G401 (cell line): ENCODE measurements around the gene SRL. TPM values are rescaled to one million over a fixed set of nuclear protein-coding genes. Genes with fewer than 3 reads are reported as not detected.

Experiments
- DNase-seq: peaks from one replicate; pipeline ENCODE4 v3.0.0-alpha.2; 2015; ENCODE audit warnings: low spot score
- in situ Hi-C: cut with HindIII; loops from 2 replicates; pipeline ENCODE4 v1.10.0; 2016; ENCODE audit warnings: low sequenced_read_pairs, mixed read lengths
- total RNA-seq: library from RNA; depleted of rRNA; stranded (reverse); fragments of >200 nt; shearing (Covaris generic); gene quantifications from 2 replicates; pipeline ENCODE4 v1.2.3, GENCODE V29; 2014

The SRL gene
- total RNA-seq, 1 experiment from 2014 or later, result 0.07 TPM

DNA sequence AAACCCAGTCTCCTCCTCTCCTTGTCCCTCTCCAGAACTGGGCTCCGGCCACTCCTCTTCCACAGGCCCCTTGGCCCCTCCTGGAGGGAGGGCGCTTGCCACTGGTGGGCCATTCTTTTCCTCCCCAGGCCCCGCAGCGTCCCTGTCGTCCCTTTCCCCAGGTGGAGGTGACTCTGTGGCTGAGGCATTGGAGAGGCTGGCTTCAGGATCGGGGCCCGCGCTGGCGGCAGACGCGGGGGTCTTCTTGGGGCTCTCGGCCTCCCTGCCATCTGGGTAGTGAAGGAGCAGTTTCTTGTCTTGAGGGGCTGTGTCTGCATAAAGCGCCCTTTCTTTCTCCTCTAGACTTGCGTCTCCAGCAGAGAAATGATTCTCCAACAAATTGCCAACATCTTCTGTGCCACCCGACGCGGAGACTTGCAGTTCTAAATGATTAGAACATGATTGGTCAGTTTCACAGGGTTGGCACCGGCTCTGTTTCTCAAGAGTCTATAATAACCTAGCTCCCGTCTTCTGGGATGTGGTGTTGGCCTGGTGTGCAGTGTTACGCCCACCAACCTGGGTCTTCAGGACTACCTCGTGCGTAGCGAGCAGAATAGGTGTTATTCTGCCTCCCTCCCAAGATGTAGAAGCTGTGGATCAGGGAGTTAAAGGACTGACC lies 34.1 kb downstream of the SRL start:
- no peak for DNase-seq

DNA sequence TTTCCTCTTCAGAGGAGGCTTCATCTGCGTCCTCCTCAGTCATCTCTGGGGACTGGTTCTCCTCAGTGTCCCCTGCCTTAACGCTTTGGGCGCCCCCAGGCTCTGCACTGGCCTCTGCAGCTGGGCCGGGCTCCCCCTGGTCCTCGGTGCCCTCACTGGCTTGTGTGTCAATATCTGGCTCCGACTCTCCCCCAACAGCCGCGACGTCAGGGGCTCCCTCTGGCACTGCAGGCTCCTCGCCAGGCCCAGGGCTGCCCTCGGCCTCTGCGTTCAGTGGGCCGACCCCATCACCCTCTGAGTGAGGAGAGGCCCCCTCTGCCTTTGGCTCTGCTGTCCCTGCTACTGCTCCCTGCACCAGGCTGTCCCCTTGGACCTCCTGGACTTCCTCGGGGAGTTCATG lies 34.7 kb downstream of the SRL start:
- no peak for DNase-seq
- in situ Hi-C loops, result no loop called here

More for the DNA sequence above, 34.1 kb downstream of the SRL start:
- in situ Hi-C loops, result no loop called here

DNA sequence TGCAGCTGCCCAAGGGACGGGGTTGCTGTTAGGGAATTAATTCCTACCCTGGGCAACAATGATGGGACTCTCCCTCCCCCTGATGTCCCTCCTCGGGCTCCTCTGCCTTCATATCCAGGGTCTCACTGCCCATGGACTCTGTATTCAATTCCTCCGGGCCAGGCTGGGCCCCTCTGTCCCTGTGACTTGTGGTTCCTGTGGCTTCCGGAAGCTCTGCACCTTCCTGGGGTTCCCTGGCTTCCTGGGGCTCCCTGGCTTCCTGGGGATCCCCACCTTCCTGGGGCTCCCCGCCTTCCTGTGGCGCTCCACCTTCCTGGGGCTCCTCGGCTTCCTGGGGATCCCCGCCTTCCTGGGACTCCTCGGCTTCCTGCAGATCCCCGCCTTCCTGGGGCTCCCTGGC lies 35.2 kb downstream of the SRL start:
- DNase-seq, result no peak
- in situ Hi-C loops, result no loop called here

DNA sequence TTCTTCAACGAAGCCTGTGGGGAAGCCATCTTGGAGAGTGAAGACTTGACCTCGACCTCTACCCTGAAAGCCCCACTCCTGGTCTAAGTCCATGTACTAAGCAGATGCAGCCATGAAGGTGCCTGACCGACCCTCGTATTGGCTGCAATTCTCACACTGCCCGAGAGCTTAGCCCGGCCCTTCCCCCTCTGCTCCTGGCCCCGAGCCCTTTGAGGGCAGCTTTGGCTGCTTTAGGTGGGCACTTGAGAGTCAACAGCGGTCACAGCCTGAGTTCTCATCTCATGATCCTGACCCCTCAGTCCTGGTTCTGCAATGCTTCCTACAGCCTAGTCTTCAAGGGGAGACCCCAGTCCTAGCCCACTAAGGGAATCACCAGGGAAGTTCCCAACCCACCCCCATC lies 35.9 kb downstream of the SRL start:
- DNase-seq, result no peak
- in situ Hi-C loops, result no loop called here

DNA sequence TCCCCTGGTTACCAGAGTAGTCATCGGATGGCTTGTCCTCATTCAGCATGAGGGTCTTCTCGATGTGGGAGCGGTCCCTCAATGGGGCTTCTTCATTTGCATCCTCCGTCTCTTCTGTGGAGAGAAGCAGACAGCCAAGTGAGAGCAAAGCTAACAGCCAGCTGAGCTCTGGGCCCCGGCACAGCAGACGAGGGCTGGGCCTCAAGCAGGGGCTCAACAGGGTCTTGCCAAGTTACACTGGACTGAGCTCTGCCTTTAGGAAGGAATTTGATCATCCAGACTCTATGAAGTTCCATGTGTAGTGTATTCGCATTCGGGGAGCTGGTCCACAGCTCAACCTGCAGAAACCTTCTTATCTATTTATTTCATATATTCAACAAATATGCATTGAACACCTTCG lies 37.4 kb downstream of the SRL start:
- in situ Hi-C loops, result no loop called here

DNA sequence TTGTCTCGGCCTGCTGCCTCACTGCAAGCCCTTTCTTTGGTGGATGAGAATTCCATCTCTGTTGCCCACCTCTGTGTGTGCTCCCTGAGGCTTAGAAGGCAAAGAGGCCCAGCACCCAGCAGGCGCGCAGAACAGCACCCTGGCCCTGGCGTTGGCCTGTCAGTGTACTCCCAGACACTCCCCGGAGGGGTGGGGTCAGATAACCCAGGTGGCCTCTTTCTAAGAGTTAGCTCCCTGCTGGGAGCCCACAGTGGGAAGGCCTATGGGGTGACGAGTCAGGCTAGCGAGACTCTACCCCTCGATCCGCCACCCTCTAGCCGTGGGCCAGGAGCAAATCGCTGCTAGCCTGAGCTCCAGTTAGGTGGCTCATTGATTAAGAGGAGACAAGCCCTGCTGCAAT lies 38.1 kb downstream of the SRL start:
- in situ Hi-C loops, result no loop called here
- no peak for DNase-seq

More for the DNA sequence above, 37.4 kb downstream of the SRL start:
- no peak for DNase-seq

DNA sequence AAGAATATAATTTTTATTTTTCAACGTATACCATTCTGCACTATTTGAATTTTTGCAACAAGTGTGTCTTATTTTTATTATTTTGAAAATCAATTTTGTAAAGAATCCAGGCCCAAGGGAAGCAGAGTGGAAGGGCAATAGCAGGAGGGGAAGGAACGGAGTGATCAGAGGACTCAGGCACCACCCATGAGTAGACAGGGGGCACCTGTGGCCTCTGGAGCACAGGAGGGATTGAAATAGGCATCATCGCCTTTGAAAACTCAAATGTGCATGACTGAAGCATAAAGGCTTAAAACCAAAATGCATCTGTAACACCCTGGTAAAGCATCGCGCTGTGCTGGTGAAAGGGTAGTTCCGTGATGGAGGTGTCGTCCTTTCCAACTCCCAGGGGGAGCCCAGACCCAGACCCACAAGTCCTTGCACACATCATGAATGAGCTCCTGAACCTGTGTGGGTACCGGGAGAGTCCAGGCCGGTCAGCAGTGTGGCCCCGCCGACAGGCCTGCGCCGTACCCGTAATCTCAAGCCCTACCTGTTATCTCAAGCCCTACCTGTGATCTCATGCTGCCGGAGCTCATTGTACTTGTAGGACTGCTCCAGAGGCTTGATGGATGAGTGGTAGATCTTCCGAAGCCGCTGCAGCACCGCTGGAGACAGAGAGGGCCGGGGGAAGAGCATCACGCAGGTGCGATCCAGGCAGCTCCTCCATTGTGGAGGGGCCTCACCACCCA lies 39.1 kb downstream of the SRL start:
- in situ Hi-C loops, result no loop called here
- no peak for DNase-seq

DNA sequence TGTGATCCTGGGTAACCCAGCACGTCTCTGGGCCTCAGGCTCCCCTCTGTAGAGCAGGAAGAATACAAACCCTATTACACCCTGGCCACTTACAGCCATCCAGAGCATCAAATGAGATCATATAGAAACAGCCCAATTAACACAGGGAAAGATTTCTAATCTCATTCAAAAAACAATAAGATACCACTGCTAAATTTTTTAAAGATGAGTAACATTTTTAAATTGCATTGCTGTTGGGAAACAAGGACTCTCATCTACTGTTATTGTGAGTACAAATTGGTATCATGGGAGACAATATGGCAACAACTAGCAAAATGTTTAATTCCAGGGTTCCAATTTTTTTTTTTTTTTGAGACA lies 41.1 kb downstream of the SRL start:
- no peak for DNase-seq
- in situ Hi-C loops, result no loop called here

DNA sequence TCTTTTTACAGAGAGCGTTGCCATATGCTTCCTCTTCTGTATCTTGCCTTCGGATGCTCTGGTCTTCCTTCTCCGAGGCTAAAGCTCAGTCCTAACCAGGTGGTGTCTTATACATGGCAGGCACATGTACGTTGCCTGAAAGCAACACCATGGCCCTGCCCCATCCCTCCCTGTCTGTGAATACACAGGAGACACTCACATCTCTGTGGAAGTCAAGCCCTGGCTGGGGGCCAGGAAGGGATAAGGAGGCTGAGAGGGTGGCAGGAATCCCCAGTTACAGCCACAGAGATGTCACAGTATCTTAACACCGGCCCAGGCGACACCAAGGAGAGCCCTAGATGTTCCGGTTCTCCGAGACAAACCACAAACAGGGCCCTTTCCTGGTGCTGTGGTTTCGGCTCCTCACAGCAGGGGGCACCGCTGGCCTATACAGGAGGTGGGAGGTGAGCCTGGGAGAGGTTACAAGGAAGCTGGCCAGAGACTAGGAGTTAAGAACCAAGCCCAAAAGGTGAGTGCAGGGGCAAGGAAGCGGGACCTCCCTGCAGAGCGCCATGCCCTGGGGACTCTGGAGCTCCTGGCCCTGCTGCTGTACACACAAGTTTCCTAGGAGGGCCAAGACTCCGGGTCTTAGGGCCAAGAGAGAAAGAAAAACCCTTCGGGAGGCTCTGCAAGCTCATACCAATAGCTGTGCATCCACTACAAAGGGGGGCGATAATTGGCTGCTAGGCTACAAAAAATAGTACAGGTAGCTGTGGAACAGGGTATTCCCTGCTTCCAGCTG lies 41.7 kb downstream of the SRL start:
- in situ Hi-C loops, result no loop called here
- DNase-seq, result peak; percentile 16

DNA sequence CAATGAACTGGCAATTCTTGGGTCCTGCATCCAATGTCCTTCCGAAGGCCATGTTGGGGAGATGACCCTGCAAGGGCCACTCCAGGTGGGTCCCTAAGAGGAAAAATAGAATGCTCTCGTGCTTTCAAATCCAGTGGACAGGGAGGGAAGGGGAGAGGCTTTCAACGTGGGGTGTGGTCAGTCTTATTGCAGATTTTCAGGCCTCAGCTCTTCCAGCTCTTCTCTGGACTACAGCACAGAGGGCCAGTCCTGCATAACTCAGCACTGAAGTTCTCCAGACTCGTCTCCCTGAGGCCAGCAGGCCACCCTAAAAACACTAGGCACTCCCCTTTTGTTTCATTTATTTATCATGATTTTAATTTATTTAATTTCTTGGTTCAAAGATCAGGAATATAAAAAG lies 43.1 kb downstream of the SRL start:
- in situ Hi-C loops, result no loop called here
- no peak for DNase-seq

DNA sequence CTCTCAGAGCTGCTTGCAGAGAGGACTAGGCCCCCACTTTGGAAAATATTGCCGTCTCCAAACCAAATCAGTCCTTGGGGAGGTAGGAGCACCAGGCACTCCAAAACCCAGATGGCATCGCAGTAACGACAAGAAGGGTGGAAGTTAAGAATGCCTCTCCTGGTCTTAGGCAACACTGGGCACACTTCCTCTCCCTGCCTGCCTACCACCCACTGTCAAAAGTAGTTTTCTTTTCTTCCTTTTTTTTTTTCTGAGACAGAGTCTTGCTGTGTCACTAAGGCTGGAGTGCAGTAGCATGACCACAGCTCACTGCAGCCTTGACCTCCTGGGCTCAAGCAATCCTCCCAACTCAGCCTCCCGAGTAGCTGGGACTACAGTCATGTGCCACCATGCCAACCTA lies 47.2 kb downstream of the SRL start:
- in situ Hi-C loops, result no loop called here
- no peak for DNase-seq

DNA sequence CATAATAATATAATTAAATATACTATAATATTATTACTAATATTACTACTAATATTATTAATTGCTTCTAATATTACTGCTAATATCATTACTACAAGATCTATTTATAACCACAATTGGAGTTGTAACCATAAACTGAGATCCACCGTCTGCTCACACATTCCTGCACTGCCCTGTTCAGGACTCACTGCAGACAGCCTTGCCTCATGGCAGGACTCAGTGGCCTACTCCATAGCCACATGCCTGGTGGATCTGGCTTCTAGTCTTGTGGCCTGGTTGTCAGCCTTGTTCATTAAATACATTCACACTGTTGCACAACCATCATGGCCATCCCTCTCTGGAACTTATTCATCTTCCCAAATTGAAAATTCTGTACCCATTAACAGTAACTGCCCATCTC lies 48.0 kb downstream of the SRL start:
- in situ Hi-C loops, result no loop called here
- no peak for DNase-seq

DNA sequence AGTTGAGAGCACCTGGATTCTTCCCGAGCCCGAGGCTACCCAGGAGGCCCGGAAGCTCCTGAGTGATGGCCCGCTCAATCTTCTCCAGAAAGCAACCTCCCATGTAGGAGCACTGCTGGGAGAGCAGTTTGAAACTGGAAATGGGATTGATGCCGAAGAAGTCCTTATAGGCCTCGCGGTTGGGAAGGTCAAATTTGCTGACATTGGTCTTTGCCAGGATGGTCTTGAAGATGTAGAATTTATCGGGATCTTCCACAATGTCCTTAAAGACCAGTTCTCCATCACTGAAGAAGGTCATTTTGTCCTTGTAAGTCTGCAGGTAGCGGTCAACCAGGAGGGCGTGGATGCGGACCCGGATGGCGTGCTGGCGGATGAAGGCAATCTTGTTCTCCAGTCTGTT lies 49.7 kb downstream of the SRL start:
- no peak for DNase-seq
- in situ Hi-C loops, result no loop called here

DNA sequence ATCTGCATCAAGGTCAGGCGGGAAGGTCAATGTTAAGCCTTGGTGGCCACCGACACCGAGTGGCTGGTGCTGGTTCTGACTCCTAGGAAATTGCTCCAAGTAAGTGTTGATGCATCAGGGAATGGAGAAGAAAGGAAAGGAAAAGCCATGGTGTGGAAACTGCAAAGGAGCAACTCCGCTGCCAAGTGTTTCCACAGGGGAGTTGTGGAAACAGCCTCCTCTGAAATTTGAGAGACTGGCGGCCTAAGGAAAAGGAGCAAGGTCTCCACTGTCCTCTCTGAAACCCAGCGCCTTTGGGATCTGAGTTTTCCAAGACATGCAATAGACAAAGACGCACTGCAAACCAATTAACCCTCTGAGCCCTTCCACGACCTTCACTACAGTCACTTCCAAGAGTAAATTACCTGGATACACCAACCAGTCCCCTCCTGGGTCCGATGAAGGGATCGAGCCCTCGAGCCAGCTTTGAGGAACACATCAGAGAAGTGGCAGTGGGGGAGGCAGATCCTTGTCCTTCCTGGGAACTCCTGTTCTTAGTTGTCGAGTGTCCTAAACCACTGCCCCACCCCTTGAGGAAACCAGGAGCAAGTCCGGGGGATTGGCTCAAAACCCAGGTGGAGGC lies 51.1 kb downstream of the SRL start:
- DNase-seq, result no peak
- in situ Hi-C loops, result no loop called here

DNA sequence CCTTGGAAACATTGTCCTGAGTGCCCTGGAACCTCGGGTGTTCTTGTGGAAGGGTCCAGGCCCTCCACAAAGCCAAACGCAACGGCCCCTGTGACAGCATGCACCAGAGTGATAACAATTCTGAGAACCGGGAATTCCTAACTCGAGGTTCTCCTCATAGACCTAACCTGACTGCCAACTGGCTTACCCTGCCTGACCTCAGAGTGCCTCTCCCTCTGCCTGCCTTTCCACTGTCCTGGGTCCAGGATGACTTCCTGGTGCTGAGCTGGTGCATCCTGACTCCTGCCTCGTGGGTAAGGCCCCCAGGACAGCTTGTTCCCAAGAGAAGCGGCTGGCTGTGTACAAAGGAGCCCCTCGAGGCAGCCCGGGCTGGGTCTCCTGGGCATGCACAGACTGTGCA lies 51.8 kb downstream of the SRL start:
- in situ Hi-C loops, result no loop called here
- DNase-seq, result no peak

DNA sequence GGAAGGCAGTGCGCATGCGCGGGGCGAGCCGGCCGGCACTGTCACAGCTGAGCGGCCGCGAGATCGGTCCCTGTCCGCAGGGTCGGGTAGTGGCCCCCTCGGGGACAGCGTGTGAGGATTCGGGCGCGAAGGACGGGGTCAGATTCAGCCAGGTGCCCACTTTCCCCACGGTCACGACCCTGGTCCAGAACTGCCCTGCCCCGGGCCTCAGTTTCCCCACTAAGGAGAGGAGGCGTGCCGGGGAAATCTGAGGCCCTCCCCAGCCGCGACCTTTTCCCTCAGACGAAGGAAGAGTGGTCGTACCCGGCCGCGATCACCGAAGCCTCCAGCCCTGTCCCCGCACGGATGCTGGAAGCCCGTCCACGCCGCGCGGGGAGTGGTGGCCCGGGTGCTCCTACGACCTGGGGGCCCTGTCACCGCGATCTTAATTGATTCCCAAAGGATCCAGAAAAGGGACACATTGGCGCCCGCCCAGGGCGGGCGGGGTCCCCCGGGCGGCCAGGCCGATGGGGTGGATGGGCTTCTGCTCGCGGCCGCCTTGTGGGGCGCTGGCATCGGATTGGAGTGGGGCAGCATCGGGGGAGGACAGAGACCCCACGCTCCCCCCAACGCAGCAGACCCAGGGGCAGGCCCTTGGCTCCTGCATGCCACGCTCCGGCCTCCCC lies 57.7 kb downstream of the SRL start:
- in situ Hi-C loops, result no loop called here
- DNase-seq, result no peak

DNA sequence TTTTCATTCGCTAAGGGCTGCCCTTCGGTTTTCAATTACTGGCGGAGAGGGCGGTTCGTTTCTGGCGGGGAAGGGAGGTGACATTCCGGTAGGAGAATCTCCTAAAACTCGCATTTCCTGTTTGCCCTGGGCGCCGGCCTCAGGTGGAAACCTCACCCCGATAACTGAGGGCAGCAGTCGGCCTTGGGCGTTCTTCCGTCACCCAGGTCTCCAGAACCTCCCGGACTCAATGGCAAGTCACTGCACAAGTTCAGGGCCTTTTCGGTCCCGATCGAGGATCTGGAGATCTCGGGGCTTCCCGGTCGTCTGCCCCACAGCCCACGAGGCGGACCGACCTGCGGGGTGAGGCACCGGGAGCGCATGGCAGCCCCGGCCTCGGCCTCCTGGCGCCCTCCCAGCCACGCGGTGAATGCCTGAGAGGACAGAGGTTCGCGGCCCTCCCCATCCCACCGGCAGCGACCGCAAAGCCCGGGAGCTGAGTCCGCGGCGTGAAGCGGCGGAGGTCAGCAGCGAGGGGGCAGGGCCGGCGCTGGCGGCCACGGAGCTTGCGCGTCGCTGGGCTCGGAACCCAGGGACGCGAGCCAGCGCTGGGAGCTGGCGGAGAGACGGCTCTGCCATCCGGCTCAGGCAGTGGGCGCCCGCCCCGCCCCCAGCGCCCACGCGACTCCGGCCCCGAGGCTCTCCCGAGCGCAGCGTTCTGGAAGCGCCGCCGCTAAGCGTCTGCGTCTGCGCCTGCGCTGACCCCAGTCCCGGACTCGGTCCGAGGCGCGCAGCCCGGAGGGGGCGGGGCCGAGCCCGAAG lies 58.4 kb downstream of the SRL start:
- in situ Hi-C loops, result no loop called here
- DNase-seq, result peak; percentile 87

DNA sequence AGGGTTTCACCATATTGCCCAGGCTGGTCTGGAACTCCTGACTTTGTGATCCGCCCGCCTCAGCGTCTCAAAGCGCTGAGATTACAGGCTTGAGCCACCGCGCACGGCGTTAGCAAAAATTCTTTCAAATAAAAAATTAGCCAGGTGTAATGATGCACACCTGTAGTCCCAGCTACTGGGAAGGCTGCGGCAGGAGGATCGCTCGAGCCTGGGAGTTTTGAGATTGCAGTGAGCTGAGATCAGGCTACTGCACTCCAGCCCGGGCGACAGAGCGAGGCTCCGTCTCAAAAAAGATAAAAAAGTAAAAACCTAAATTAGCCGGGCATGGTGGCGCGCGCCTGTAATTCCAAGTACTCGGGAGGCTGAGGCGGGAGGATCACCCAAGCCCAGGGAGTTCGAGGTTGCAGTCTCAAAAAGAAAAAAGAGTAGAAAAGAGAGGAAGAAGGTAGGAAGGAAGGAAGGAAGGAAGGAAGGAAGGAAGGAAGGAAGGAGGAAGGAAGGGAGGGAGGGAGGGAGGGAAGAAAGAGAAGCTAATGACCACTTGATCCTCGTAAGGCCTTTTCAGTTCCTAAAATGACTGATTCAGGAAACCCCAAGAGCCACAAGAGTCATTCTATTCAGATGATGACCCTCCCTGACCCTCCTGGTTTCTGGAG lies 59.2 kb downstream of the SRL start:
- in situ Hi-C loops, result no loop called here
- no peak for DNase-seq
